GM21723 (cell line): ENCODE data around the gene ASB18.

ENCODE experiments used
- ATAC-seq: cut with Tn5 transposase; IDR thresholded peaks from one replicate; pipeline ENCODE4 v1.9.1; 2021; ENCODE audit warnings: mild to moderate bottlenecking, moderate library complexity; ENCODE audit not compliant: unreplicated experiment

ASB18 gene

DNA sequence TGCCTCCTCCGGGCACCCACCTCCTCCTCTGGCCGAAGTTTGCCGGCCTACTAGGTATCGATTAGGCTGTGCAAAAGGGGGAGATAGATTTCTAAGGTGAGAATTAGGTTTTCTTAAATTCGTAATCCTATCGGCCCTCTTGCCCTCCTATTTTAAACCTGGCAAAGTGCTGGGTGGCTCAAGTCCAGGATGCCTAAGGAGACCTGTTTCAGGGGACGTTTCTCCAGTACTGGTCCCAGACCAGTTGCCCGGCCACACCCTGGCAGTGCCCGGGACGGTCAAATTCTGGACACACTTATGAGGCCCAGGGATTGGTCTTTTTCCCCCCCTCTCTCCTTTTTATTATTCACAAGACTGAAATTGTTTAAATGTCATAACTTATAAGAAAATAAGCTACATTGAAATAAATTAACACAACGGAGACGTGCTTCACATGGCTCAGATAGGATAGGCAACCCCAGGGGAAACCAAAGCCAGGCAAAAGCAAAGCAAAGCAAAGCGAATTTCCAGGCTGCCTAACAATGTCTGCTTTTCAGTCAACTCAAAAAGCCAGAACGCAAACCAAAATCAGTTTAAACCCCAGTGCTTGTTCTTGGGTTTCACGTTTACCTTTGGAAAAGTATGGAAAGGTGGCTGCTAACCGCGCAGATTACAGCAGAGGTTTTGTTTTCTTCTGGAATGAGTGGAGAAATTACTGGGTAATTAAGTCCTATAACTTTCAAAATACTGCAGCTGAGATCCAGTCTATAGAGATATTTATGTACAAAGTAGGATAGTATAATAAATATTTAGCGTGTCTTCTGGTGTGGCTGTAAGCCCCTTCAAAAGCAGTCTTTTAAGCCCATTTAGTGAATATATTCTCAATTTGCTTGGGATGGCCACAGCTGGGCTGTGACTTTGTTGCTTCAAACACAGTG lies 99.0 kb downstream of the ASB18 start:
- no peak for ATAC-seq

DNA sequence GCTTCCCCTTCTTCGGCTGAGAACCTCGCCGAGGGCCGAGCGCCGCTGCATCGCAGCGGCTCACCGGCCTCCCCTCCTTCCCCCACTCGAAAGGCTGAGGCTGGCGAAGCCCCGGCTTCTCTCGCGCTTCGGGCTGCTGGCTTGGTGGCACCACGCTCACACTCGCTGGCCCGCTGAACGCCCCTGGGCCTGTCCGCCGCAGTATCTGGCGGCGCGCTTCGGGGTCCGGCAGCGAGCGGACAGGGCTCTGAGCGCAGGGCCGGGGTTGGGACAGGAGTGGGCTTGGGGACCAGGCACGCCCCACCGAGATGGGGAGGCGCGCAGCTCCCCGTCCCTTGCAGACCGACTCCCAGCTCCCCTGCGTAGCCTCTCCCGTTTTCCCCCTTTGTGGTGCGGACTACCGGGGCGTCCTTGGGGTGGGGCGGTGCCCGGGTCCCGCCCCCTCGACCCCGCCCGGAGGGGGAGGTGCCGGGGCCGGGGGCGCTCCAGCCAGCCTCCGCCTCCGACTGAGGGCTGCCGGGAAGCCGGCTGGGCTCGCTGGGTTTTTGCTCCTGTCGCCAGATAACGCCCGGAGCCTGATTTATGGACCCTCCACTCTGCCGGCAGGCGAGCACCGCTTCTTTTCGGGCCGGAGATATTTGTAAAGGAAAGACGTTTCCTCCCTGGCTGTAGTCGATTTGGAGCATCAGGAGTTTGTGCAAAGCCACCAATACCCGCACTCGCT lies 99.8 kb downstream of the ASB18 start:
- ATAC-seq: no peak

DNA sequence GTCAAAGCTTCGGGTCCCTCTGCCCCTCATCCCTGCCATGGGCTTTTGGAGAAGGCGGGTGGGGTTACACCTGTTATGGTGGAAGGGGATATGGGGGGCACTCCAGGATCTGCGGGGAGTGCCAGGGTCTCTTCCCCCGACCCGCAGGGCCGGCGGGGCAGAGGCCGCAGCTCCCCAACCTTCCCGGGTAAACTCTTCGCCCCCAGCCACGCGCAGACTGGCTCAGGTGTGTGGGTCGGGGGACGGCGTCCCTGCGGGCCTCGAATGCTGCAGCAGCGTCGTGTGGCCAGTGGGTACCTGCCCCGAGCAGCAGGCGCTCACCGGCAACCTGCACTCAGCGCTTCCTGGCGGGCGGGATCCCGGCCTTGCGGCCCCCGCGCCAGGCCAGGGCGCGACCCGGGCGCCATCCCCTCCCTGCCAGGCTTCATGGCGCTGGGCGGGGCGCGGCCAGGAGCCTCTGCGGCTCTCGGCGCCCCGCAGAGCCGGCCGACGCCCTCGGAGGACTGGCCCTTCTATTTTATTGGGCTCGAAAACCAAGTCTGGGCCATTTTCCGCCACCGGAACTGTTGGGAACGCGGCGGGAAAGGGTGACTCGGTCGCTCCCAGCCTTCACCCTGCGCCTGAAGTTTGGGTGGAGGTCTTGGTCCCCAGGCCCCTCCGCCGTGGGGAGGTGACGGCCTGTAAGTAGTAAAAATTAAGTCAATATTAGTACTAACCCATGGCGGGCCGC lies 100.6 kb downstream of the ASB18 start:
- ATAC-seq: no peak

DNA sequence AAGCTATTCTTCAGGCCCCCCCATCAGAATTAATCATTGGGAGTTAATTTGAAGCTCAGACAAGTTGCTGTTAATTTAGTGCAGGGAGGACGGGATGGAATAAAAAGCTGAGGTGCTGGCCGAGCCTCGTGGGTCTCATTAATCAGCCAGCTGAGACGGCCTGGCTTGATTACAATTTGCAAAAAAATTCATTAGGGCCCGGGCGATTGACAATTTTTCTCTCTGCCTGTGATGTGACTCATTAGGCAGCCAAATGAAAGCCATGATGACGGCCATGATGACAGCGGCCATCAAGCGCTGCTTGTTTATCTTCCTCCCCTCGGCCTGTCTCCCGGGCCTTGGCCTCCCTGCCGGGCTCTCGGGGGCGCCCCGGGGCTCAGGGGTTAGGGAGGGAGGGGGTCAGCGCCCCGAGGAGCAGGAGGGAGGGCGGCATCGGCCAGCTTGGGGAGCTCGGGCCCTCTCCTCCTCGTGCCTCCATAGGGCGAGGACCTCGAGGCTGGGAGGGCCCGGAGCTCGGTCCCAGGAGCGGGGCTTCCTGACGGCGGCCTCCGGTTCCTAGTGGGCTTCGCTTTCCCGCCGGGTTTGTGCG lies 101.2 kb downstream of the ASB18 start:
- ATAC-seq: no peak

DNA sequence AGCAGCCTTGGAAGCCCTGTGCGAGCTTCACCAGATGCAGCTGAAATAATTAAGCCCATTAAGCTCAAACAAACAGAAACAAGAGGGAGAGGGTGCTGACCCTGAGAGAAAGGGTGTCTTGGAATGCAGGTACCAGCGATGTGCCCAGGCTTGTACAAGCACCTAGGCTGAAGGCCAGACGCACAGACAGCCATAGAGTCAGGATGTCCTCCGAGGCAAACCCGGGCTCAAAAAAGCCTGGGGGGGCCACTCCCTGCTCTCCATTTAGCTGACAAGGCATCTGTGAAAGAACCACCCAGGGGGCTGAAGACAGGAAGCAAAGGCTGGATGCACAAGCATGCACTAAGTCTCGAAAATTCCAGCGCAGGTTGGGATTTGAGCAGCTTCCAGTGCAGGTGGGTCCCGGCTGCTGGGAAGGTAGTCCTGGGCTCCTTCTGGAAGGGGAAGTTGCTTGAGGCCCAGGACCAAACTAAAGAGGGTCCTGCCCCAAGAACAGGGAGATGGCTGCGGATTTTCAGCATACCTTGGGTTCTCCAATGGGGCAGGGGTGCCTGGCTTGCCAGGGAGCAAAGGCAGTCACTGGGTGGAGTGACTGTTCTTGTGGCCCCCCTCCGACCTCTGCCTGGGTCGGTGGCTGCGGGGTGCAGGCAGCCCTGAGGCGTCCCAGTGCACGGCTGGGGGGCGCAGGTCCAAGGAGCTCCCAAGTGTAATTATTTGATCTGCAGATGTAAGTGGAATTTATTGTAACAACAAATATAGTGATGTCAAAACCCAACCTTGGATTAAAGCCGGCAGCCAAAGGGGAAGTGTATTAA lies 102.0 kb downstream of the ASB18 start:
- no peak for ATAC-seq

DNA sequence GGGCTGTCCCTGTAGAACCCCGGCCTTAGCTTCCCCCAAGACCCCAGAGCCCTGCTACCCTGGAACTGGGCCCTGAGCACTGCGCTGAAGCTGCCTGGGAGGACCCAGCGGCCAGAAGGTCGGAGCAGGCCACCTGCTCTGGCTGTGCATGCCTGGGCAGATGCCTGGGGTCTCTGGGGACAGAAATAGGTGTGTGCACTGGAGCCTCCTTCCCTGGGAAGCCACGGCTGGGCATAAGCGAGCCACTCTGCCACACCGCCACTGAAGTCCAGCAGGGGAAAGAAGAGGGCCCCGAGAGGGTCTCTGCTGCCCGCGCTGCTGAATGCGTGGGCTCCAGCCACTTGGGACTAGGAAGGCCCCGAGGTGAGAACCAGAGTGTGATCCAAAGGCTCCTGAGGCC lies 102.7 kb downstream of the ASB18 start:
- ATAC-seq: no peak

DNA sequence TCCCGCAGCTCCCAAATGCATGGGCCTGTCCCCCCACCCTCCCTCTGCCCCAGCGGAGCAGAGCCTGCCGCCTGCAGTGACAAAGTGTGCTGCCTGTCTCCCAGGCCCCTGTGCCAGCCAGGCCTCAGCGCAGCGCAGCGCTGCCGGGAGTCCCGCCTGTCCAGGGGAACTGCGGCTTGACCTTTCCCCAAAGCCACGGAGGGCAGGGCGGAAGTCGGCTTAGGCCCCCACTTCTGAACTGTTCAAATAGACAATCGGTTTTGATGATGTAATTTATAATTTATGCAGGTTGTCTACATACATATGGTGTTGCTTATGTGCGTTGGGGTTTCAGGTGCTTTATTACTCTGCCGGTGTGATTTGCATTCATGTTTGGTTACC lies 103.1 kb downstream of the ASB18 start:
- ATAC-seq: no peak

DNA sequence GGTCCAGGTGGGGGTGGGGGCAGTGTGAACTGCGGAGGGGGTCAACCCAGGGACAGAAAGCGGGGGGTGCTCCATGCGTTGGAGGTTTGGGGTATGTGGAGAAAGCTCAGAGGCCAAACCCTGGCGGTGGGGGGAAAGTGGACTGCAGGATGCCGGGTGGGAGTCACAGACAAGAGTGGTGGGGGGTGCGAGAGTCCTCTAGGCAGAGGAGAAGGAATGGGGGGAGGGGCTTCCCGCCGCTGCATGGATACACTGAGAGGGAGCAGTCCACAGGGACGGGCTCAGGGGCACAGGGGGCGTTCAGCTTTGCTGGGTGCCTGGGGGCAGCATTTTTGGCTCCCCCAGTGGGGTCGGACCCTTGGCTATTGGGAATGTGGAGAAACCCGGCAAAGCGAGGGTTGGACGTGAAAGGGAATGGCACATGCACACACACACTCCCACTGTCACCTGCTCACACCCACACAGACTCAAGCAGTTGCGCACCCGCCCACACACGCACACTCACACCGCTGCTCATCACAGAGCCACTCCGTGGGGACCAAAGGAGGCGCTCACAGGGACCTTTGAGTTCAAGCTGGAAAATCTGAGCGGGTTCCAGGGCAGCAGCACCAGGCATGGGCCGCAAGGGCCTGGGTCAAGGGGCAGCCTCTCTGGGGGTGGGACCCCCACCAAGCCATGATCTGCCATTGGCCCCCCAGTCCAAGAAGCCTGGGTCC lies 103.7 kb downstream of the ASB18 start:
- no peak for ATAC-seq

DNA sequence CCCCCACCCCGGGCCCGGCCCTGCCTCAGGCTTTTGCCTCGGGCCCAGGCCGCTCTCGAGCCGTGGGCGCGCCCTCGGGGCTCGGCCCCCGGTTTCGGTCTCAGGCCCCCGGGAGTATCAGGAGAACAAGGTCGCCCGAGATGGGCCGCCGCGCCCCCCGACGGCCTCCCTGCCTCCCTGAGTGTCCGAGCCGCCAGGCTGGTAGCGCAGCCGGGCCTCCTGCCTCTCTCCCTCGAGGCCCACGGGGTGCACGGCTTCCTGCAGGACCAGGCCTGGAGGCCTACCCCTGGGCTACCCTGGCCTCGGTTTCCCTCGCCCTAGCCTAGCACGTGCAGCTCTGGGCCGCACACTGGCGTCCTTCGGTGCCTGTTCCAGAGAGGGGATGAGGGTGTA lies 104.4 kb downstream of the ASB18 start:
- no peak for ATAC-seq

DNA sequence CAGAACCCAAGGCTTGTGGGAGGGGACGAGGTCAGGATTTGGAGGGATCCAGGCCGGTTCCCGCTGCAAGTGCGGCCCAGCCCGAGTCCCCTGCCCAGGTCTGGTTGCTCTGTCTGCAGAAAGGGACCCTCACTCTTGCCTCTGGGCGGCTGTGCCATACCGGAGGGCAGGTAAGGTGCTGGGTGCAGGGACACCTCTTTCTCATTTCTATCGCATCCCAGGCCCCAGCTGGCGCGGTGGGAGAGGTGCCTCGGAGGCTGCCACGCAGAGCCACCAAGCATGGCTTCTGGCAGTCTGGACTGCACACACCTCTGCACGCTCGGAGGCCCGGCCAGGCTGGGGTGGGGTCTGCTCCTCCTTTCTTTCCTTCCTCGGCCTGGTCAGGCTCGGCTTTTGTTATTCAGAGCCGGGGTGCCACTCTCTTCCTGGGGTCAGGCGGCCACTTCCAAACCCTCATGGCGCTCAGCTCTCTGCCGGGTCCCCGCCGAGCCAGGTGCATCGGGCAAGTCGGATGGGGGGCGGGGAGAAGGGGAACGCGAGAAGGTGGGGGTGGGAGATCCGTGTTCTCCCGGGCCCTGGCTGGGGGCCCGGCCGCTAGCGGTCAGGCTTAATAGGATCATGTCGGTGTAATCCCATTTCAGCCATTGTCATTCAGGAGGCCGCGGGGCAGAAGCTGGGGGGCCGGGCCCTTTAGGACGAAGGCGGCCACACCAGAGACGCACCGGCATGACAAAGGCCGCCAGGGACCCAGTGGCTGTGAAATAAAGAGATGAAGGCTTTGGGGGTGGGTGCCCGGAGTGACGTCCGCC lies 105.0 kb downstream of the ASB18 start:
- ATAC-seq: no peak

DNA sequence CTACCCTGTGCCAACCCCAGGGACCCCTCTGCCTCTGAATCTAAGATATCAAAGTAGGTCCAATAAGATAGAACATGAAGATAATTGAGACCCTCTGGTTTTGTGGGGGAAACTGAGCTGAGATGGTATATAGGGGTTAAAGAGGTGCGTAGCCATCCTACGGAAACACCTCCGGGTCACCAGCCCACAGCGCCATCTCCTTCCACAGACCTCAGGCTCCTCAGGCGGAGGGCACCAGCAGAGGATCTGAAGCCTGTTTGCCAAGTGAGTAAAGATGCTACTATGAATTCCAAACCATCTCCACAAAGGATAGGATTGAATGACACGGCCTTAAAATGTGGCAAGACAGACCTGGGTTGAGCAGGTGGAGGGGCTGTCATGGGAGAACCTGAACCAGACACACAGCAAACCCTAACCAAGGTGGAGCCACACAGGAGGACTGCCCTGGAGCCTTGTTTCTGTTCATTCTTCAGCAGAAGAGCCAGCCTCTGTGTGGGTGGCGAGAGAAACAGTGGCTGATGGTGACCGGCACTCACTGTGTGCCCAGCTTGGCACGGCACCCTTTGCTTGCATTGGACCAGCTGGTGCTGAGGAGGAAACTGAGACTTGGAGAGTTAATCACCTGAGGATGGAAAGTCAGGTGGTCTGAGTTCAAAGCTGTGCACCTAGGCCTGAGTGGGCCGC lies 106.2 kb downstream of the ASB18 start:
- no peak for ATAC-seq

DNA sequence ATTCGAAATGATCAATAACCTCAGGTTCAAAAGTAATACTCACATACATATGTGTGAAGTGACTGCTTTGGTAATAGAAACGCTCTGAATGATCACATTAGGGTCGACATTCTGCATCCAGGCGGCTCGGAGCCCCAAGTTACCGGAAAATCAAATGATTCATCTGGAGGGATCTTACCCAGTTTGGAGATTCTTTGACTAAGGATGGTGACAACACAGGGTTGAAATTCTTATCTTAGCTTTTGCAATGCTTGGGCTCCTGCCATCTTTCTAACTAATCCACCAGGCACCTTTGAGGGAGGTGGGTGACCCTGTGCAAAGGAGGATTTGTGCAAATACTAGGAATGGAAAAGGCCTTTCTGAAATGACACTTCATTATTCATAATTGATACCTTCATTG lies 106.8 kb downstream of the ASB18 start:
- ATAC-seq: no peak

DNA sequence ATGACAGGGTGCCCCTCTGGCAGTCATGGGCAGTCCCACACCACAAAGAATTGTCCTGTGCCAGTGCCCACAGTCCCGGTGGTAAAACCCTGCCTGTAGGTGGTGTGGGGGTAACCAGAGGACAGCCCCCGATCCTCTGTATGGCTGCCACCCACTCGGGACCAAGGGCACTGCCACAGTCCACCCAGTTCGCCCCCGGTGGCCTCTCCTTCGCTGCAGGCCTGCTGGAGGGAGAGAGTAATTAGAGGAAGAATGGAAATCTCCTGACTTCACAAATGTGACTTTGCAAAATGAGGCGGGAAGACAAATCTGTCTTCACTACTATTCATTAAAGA lies 107.4 kb downstream of the ASB18 start:
- ATAC-seq: no peak

DNA sequence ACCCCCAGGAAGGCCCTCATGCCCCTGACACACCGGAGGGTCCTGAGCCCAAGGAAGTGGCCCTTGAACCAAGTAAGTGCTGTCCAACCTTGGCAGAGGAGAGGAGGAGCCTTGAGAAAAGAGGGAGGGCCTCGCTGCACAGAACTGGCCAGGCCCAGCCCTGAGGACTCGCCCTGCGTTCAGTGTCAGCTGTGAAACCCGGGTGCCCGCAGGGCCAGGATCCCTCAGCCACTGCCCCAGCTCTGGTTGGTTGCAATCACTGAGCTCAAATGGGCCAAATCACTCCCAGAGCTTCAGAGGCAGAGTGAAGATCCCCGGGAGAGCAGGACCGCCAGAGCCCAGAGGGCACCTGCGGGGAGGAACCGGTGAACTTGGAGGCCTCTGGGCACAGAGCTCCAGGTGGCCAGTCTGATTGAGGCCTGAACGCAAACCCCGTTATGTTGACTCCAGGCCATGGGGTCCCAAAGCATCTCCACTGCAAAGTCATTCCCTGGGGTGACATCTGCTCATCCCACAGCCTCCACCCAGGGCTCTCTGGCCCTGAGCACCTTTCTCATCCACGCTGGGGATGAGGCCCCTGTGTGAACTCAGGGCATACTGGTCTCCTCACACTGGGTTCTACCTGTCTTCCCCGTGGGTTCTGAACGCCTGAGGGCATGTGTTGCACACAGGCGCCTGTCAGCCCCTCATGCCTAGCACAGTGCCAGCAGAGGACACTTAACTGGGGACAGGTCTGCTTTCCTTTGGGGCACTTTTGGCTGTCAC lies 107.9 kb downstream of the ASB18 start:
- ATAC-seq: no peak

DNA sequence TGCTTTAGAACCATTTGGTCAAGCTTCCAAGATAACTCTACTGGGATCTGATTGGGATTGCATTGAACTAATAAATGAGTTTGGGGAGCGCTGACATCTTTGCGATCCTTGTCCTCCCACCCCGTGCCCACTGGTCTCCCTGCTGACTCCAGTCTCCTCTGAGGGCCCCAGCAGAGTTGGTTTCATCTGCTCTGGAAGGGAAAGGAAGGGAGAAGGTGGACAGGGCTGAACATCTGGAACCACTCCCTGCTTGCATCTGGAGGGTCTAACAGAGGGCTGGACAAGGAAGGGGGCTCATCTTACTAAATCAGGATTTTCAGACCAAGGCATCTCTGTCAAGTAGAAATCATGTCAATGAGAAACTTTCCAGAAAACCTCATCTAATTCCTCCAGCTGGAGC lies 108.8 kb downstream of the ASB18 start:
- no peak for ATAC-seq

DNA sequence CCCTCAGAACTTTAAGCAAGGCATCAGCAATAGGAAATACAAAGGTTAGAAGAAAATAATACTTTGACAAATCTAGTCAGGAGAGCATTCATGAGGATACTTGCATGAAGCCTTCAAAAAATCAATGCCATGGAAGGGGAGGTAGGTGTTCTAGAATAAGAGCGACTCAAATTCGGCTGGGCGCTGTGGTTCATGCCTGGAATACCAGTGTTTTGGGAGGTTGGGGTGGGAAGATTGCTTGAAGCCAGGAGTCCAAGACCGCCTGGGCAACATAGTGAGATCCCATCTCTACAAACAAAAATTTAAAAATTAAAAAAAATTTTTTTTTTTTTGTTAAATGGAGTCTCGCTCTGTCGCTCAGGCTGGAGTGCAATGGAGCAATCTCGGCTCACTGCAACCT lies 117.8 kb downstream of the ASB18 start:
- no peak for ATAC-seq

DNA sequence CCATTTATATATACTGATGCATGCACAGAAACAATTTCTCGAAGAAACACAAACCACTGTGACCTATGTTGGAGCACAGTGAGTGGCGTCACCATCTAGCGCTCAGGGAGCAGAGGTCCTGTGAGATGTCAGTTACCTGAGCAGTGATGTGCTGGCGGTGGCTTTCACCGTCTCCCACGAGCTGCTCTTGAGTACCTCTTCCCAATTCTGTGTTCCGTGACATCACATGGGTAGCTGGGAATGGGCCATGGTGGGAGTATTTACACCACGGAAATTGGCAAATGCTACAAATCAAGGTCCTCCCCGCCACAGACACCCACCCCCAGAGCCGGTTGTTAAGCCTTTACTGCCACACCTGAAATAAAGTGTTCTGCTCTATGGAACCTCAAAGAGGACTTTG lies 120.4 kb downstream of the ASB18 start:
- ATAC-seq: no peak
